H1 (cell line): ENCODE data around the gene NSDHL. TPM values are rescaled to one million over a fixed set of nuclear protein-coding genes. Genes with fewer than 3 reads are reported as not detected.

ENCODE experiments used
- CTCF ChIA-PET: fragments of 300-600 bp; sonication (Branson Sonifier 250); formaldehyde crosslinking; loops from one replicate; lab custom pipeline; 2021; ENCODE audit not compliant: partially characterized antibody; lab: Charles Lee
- POLR2A ChIA-PET: fragments of 300-600 bp; sonication (Branson Sonifier 250); formaldehyde crosslinking; loops from one replicate; lab custom pipeline; 2021; ENCODE audit warnings: inconsistent platforms; ENCODE audit not compliant: partially characterized antibody; lab: Charles Lee
- DNase-seq, 2 experiments: peaks; one replicate each; pipeline versions ENCODE4 v3.0.0 to v3.0.0-alpha.2; 2010 to 2022; ENCODE audit warnings: low spot score in 2 of 2, low read depth in 1 of 2, mixed read lengths in 1 of 2
- FAIRE-seq: peaks from 2 replicates; lab custom pipeline; 2011; peaks lifted over from hg19 to GRCh38; lab: Jason Lieb, UNC
- H2AFZ ChIP-seq: 2 replicates; pipeline ENCODE4 v1.8.1; 2012; ENCODE audit warnings: low read length, inconsistent platforms
- H2AK5ac ChIP-seq: 2 replicates; pipeline ENCODE4 v1.6.1; 2013; ENCODE audit warnings: low read depth, low read length
- H2BK120ac ChIP-seq: replicated peaks from 2 replicates; pipeline ENCODE3; 2013; ENCODE audit warnings: low read depth, low read length, inconsistent platforms
- H2BK12ac ChIP-seq: 2 replicates; pipeline ENCODE4 v1.6.1; 2013; ENCODE audit warnings: low read depth, low read length
- H2BK15ac ChIP-seq: 2 replicates; pipeline ENCODE4 v1.6.1; 2013; ENCODE audit warnings: low read length
- H2BK20ac ChIP-seq: 2 replicates; pipeline ENCODE4 v1.6.1; 2013; ENCODE audit warnings: low read length
- H2BK5ac ChIP-seq: 2 replicates; pipeline ENCODE4 v1.6.1; 2013; ENCODE audit warnings: low read depth, low read length
- H3K14ac ChIP-seq: 2 replicates; pipeline ENCODE4 v1.6.1; 2013; ENCODE audit warnings: inconsistent platforms; ENCODE audit not compliant: insufficient read length
- H3K18ac ChIP-seq: 2 replicates; pipeline ENCODE4 v1.6.1; 2013; ENCODE audit warnings: low read length; ENCODE audit errors: extremely low read depth
- H3K23ac ChIP-seq: 2 replicates; pipeline ENCODE4 v1.6.1; 2013; ENCODE audit warnings: inconsistent platforms; ENCODE audit not compliant: insufficient read length
- H3K23me2 ChIP-seq: 2 replicates; pipeline ENCODE4 v1.6.1; 2013; ENCODE audit warnings: low read depth, low read length
- H3K27ac ChIP-seq: 2 replicates; pipeline ENCODE4 v1.6.1; 2011; ENCODE audit warnings: low read depth, low read length, inconsistent platforms
- H3K27me3 ChIP-seq, 4 experiments: replicated peaks in 1 of 4; 1 replicate in 1 of 4; 2 replicates in 3 of 4; pipeline versions ENCODE4 v1.6.1 to v1.8.1; 2011 to 2013; ENCODE audit warnings: low read length in 3 of 4, mild to moderate bottlenecking in 3 of 4, inconsistent platforms in 2 of 4, mixed read lengths in 2 of 4, moderate library complexity in 1 of 4; ENCODE audit not compliant: control insufficient read depth in 3 of 4, insufficient read depth in 3 of 4; ENCODE audit errors: extremely low read depth in 1 of 4
- H3K36me3 ChIP-seq, 4 experiments: 2 replicates each; pipeline versions ENCODE4 v1.6.1 to v1.8.1; 2011 to 2013; ENCODE audit warnings: mild to moderate bottlenecking in 4 of 4, low read length in 3 of 4, moderate library complexity in 2 of 4, control low read depth in 1 of 4, inconsistent platforms in 1 of 4; ENCODE audit not compliant: insufficient read depth in 4 of 4, control insufficient read depth in 2 of 4
- H3K4ac ChIP-seq: replicated peaks from 2 replicates; pipeline ENCODE3; 2013; ENCODE audit warnings: low read length, low read depth, mixed read lengths, inconsistent platforms; ENCODE audit not compliant: insufficient read length
- H3K4me1 ChIP-seq, 4 experiments: replicated peaks in 1 of 4; 1 replicate in 1 of 4; 2 replicates in 3 of 4; pipeline versions ENCODE4 v1.6.1 to v1.8.1; 2011 to 2013; ENCODE audit warnings: low read length in 3 of 4, inconsistent platforms in 2 of 4, mixed read lengths in 1 of 4; ENCODE audit not compliant: insufficient read depth in 4 of 4, control insufficient read depth in 3 of 4
- H3K4me2 ChIP-seq, 2 experiments: 2 replicates each; pipeline versions ENCODE4 v1.6.1 to v1.8.1; 2011 to 2013; ENCODE audit warnings: low read depth in 2 of 2, low read length in 2 of 2, control low read depth in 1 of 2, inconsistent platforms in 1 of 2, mild to moderate bottlenecking in 1 of 2; ENCODE audit not compliant: insufficient read depth in 1 of 2
- H3K4me3 ChIP-seq, 4 experiments: fragments of 200-600, 300-600 bp in 1 of 4; sonication (generic), shearing (Covaris generic), sonication (Bioruptor Twin) in 1 of 4; 2 replicates each; pipeline versions ENCODE4 v1.5.1 to v1.8.1; 2011 to 2016; ENCODE audit warnings: low read length in 4 of 4, low read depth in 3 of 4, control low read depth in 2 of 4, inconsistent platforms in 2 of 4, mild to moderate bottlenecking in 2 of 4, mixed read lengths in 1 of 4, moderate library complexity in 1 of 4; ENCODE audit not compliant: insufficient read depth in 2 of 4; ENCODE audit errors: extremely low read depth in 1 of 4
- H3K56ac ChIP-seq: replicated peaks from 2 replicates; pipeline ENCODE3; 2013; ENCODE audit warnings: low read depth, mild to moderate bottlenecking, mixed read lengths, low read length, inconsistent platforms; ENCODE audit not compliant: insufficient read length
- H3K79me1 ChIP-seq: 2 replicates; pipeline ENCODE4 v1.6.1; 2013; ENCODE audit warnings: low read depth, low read length, control low read depth
- H3K79me2 ChIP-seq, 2 experiments: 2 replicates each; pipeline versions ENCODE4 v1.6.1 to v1.8.1; 2012 to 2013; ENCODE audit warnings: low read length in 2 of 2, mild to moderate bottlenecking in 2 of 2, inconsistent platforms in 1 of 2; ENCODE audit not compliant: insufficient read depth in 2 of 2, control insufficient read depth in 1 of 2
- H3K9ac ChIP-seq, 4 experiments: replicated peaks in 1 of 4; 1 replicate in 1 of 4; 2 replicates in 3 of 4; pipeline versions ENCODE4 v1.6.1 to v1.8.1; 2011 to 2013; ENCODE audit warnings: low read depth in 3 of 4, low read length in 3 of 4, control low read depth in 2 of 4, mild to moderate bottlenecking in 2 of 4, moderate library complexity in 2 of 4, inconsistent platforms in 1 of 4; ENCODE audit errors: extremely low read depth in 1 of 4
- H3K9me3 ChIP-seq, 2 experiments: 2 replicates each; pipeline versions ENCODE4 v1.6.1 to v1.8.1; 2012 to 2013; ENCODE audit warnings: mild to moderate bottlenecking in 2 of 2, moderate library complexity in 2 of 2, control low read depth in 1 of 2, inconsistent platforms in 1 of 2, low read depth in 1 of 2, low read length in 1 of 2, mixed read lengths in 1 of 2; ENCODE audit not compliant: insufficient read depth in 2 of 2
- H4K20me1 ChIP-seq, 2 experiments: replicated peaks in 1 of 2; 2 replicates each; pipeline versions ENCODE3 to v1.8.1; 2011 to 2013; ENCODE audit warnings: inconsistent platforms in 2 of 2, low read length in 2 of 2, mild to moderate bottlenecking in 1 of 2; ENCODE audit not compliant: insufficient read depth in 2 of 2, control insufficient read depth in 1 of 2
- H4K5ac ChIP-seq: 2 replicates; pipeline ENCODE4 v1.6.1; 2013; ENCODE audit warnings: low read length, low read depth, mixed read lengths, inconsistent platforms; ENCODE audit not compliant: insufficient read length
- H4K8ac ChIP-seq: 2 replicates; pipeline ENCODE4 v1.8.0; 2013; ENCODE audit warnings: mild to moderate bottlenecking, moderate library complexity, low read length, inconsistent platforms; ENCODE audit not compliant: insufficient read depth; ENCODE audit errors: extremely low read depth
- H4K91ac ChIP-seq: replicated peaks from 2 replicates; pipeline ENCODE3; 2013; ENCODE audit warnings: low read length, mixed read lengths, inconsistent platforms; ENCODE audit not compliant: insufficient read length
- BCL11A ChIP-seq, 2 experiments: IDR thresholded peaks; one replicate each; pipeline ENCODE4 v1.6.1; 2011; ENCODE audit warnings: low read depth in 2 of 2, low read length in 2 of 2, mild to moderate bottlenecking in 2 of 2
- CHD1 ChIP-seq: IDR thresholded peaks from 2 replicates; pipeline ENCODE4 v1.6.1; 2012; ENCODE audit warnings: low read depth, low read length, improper control_type of control experiment
- CHD2 ChIP-seq: IDR thresholded peaks from 2 replicates; pipeline ENCODE4 v1.6.1; 2012; ENCODE audit warnings: low read length, improper control_type of control experiment
- EP300 ChIP-seq, 2 experiments: IDR thresholded peaks; 1 replicate in 1 of 2; 2 replicates in 1 of 2; pipeline ENCODE4 v1.6.1; 2011 to 2012; ENCODE audit warnings: low read depth in 2 of 2, low read length in 2 of 2, mild to moderate bottlenecking in 2 of 2, borderline replicate concordance in 1 of 2, inconsistent platforms in 1 of 2, moderate library complexity in 1 of 2
- GTF2F1 ChIP-seq: IDR thresholded peaks from 2 replicates; pipeline ENCODE4 v1.6.1; 2012; ENCODE audit warnings: low read depth, low read length, improper control_type of control experiment, borderline replicate concordance
- POLR2AphosphoS5 ChIP-seq: IDR thresholded peaks from 2 replicates; pipeline ENCODE4 v1.6.1; 2011; ENCODE audit warnings: low read depth, low read length
- RXRA ChIP-seq: IDR thresholded peaks from 2 replicates; pipeline ENCODE4 v1.6.1; 2011; ENCODE audit warnings: low read depth, mild to moderate bottlenecking, low read length, moderate library complexity; ENCODE audit not compliant: insufficient read depth
- TAF7 ChIP-seq: optimal IDR thresholded peaks from 2 replicates; pipeline ENCODE3; 2011; ENCODE audit warnings: low read depth, mild to moderate bottlenecking, inconsistent platforms, low read length, moderate library complexity, borderline replicate concordance
- TEAD4 ChIP-seq: IDR thresholded peaks from 2 replicates; pipeline ENCODE4 v1.6.1; 2012; ENCODE audit warnings: low read depth, low read length, inconsistent platforms, mixed read lengths
- ZNF274 ChIP-seq: IDR thresholded peaks from 2 replicates; pipeline ENCODE4 v1.7.0; 2012; ENCODE audit warnings: low read length, borderline replicate concordance; ENCODE audit errors: extremely low read depth
- WGBS, 2 experiments: shearing (Covaris generic) in 1 of 2; methylation state at CpG; one replicate each; pipeline versions ENCODE4 v1.1.6 to v1.1.7; 2013 to 2015; ENCODE audit warnings: low lambda C conversion rate in 2 of 2, mixed read lengths in 2 of 2, inconsistent platforms in 1 of 2, low coverage in 1 of 2, missing lambda C conversion rate in 1 of 2; ENCODE audit not compliant: insufficient replicate concordance in 2 of 2, insufficient coverage in 1 of 2, insufficient read length in 1 of 2; ENCODE audit errors: extremely low coverage in 1 of 2, missing lambda C conversion rate in 1 of 2; 5-methylcytosine and 5-hydroxymethylcytosine counted together
- polyA plus RNA-seq, 7 experiments: library from polyadenylated mRNA; depleted of rRNA in 3 of 7; stranded (reverse) in 5 of 7; unstranded in 2 of 7; fragments of >200 nt in 5 of 7; fragments of 200-250 nt in 2 of 7; gene quantifications; 1 replicate in 5 of 7; 2 replicates in 1 of 7; 4 replicates in 1 of 7; pipeline versions ENCODE4 v1.2.1 to v1.2.3, GENCODE V29; 2011 to 2013; ENCODE audit warnings: missing spikeins in 2 of 7, mixed read lengths in 2 of 7
- total RNA-seq: library from RNA; stranded (reverse); fragmentation: NEBNext Ultra II Directional; extraction: Animal tissue kit (Norgen Biotek cat#: 25700); gene quantifications from 2 replicates; pipeline ENCODE4 v1.2.1, GENCODE V29; 2021
- TF ChIP-seq, protein P1 (sequence below): IDR thresholded peaks from 2 replicates; pipeline ENCODE4 v1.6.1; 2012; ENCODE audit warnings: low read length, inconsistent platforms
- TF ChIP-seq, protein P2 (sequence below): IDR thresholded peaks from 2 replicates; pipeline ENCODE4 v1.6.1; 2011; ENCODE audit warnings: low read depth, mild to moderate bottlenecking, low read length; ENCODE audit not compliant: insufficient read depth

Gene NSDHL
- total and polyA plus RNA-seq, 2 of the 8 experiments (the other 6 are each of a cell fraction or from before 2014, with no cell fraction given): 31.5 to 34.6 TPM

DNA sequence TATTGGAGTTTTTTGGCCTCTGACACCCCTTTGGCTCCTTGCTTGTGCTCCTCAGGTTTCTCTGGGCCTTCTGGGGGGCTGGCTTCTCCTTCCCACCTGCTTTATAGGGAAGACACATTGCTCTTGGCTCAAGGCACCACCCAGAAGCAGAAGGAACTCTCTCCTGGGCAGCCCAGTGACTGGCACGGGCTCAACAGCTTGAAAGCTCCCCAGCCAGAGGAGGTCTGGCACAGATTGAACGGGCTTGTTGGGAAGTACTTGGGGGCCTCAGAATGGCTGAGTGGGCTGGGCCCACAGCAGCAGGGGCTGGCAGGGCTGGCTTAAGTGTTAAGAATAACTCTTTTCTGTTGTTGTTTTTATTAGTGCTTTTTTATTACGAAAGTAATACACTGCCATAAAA, 55.9 kb downstream of the NSDHL start:
- 76% methylated on average over 3 of the region's 3 CpGs; no CpG with 5 or more reads in 1 of the 2 experiments for WGBS, 2 experiments
- DNase-seq (no peak), FAIRE-seq (no peak)
- Histone ChIP-seq H3K18ac (no peak overlapping the region), H3K14ac (no peak overlapping the region), H2AFZ (no peak overlapping the region), H3K79me2 (no peaks in the 10 kb centered on the region), H3K4me1 (peaks cover 0 to 14% (median 7%) of the 10 kb centered on the region in 4 experiments), H4K8ac (no peak overlapping the region), H2BK12ac (no peak overlapping the region), H2BK15ac (no peak overlapping the region), H3K4ac (no peak overlapping the region), H3K4me3 (no peak overlapping the region), H3K23ac (no peak overlapping the region), H2AK5ac (no peak overlapping the region), H3K36me3 (no peaks in the 10 kb centered on the region), H3K23me2 (no peaks in the 10 kb centered on the region), H2BK120ac (no peak overlapping the region), H4K5ac (no peak overlapping the region), H4K20me1 (no peaks in the 10 kb centered on the region), H2BK5ac (no peak overlapping the region), H3K79me1 (no peaks in the 10 kb centered on the region), H3K9me3 (no peaks in the 10 kb centered on the region), H2BK20ac (no peak overlapping the region), H3K9ac (no peak overlapping the region), H3K4me2 (no peak overlapping the region), H3K27me3 (peaks cover 0 to 2% (median 0%) of the 10 kb centered on the region in 4 experiments; a peak in 1 of 7 replicates), H3K27ac (no peak overlapping the region), H4K91ac (no peak overlapping the region), H3K56ac (no peak overlapping the region)
- CTCF ChIA-PET: interaction anchor here (0.8 to 6.9 kb wide), 3 partner anchors 17 to 29 kb away, joined by 3 to 60 read pairs (median 4); no protein-coding TSS in a partner anchor
- POLR2A ChIA-PET: interaction anchor here (0.6 to 0.7 kb wide), 2 partner anchors 9 to 13 kb away, joined by 3 to 4 read pairs; no protein-coding TSS in a partner anchor
- TF ChIP-seq CHD2 (no peak), TEAD4 (no peak), GTF2F1 (no peak), BCL11A (IDR thresholded peaks at IDR 0.05; ENCODE audit: low read depth in 2 of 2, low read length in 2 of 2) (no peak), RXRA (no peak), EP300 (IDR thresholded peaks at IDR 0.05; ENCODE audit: borderline replicate concordance in 1 of 2, low read depth in 2 of 2, low read length in 2 of 2) (no peak), ZNF274 (no peak), TAF7 (no peak), CHD1 (no peak), POLR2AphosphoS5 (no peak)
- TF ChIP-seq, protein P1, sequence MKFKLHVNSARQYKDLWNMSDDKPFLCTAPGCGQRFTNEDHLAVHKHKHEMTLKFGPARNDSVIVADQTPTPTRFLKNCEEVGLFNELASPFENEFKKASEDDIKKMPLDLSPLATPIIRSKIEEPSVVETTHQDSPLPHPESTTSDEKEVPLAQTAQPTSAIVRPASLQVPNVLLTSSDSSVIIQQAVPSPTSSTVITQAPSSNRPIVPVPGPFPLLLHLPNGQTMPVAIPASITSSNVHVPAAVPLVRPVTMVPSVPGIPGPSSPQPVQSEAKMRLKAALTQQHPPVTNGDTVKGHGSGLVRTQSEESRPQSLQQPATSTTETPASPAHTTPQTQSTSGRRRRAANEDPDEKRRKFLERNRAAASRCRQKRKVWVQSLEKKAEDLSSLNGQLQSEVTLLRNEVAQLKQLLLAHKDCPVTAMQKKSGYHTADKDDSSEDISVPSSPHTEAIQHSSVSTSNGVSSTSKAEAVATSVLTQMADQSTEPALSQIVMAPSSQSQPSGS: no peak
- TF ChIP-seq, protein P2, sequence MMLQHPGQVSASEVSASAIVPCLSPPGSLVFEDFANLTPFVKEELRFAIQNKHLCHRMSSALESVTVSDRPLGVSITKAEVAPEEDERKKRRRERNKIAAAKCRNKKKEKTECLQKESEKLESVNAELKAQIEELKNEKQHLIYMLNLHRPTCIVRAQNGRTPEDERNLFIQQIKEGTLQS: no peak
